GM21423 (cell line): ENCODE measurements around the gene SPTBN4.
"Not testable (repeated sequence)": the region's sequence is repeated elsewhere in the genome, so short reads cannot be mapped to it uniquely, and the experiment has no call there.

ENCODE experiments used
- ATAC-seq: cut with Tn5 transposase; IDR thresholded peaks from one replicate; pipeline ENCODE4 v1.9.1; 2021; ENCODE audit warnings: mild to moderate bottlenecking, moderate library complexity; ENCODE audit not compliant: unreplicated experiment

Gene SPTBN4

GRCh38 chr19:40464059-40465024 is 2.5 kb upstream of the SPTBN4 start:
- no peak for ATAC-seq

GRCh38 chr19:40465025-40465556 is 1.7 kb upstream of the SPTBN4 start:
- no peak for ATAC-seq

GRCh38 chr19:40465557-40466218 is 1.1 kb upstream of the SPTBN4 start, which contains the start of gene BLVRB:
TSS of gene BLVRB (minus strand) at chr19:40465745. CDS start at chr19:40465688, 57 bp downstream.
- ATAC-seq, result peak; percentile 77

GRCh38 chr19:40466219-40466984 is 399 bp upstream of the SPTBN4 start:
- no peak for ATAC-seq

- ATAC-seq, result no peak
Observed at GRCh38 chr19:40469011-40469410, 2.2 kb downstream of the SPTBN4 start.

- ATAC-seq, result no peak
Observed at GRCh38 chr19:40471111-40471510, 4.3 kb downstream of the SPTBN4 start.

GRCh38 chr19:40472516-40472915 is 5.7 kb downstream of the SPTBN4 start:
- no peak for ATAC-seq

GRCh38 chr19:40474737-40475136 is 7.9 kb downstream of the SPTBN4 start:
- no peak for ATAC-seq

- not testable (repeated sequence) for ATAC-seq
Observed at GRCh38 chr19:40475878-40476644, 9.3 kb downstream of the SPTBN4 start.

GRCh38 chr19:40486017-40486416 is 19.2 kb downstream of the SPTBN4 start:
- no peak for ATAC-seq

- ATAC-seq, result no peak
Observed at GRCh38 chr19:40489882-40490230, 23.1 kb downstream of the SPTBN4 start.

GRCh38 chr19:40492274-40492673 is 25.5 kb downstream of the SPTBN4 start:
- no peak for ATAC-seq

GRCh38 chr19:40493778-40494177 is 27.0 kb downstream of the SPTBN4 start:
- no peak for ATAC-seq

GRCh38 chr19:40494191-40494838 is 27.5 kb downstream of the SPTBN4 start:
- ATAC-seq, result no peak

- ATAC-seq, result no peak
Observed at GRCh38 chr19:40497214-40497613, 30.4 kb downstream of the SPTBN4 start.

- no peak for ATAC-seq
Observed at GRCh38 chr19:40499320-40499719, 32.5 kb downstream of the SPTBN4 start.

GRCh38 chr19:40500678-40501530 is 34.1 kb downstream of the SPTBN4 start:
- not testable (repeated sequence) for ATAC-seq

GRCh38 chr19:40501599-40501998 is 34.8 kb downstream of the SPTBN4 start:
- ATAC-seq, result no peak

- ATAC-seq, result no peak
Observed at GRCh38 chr19:40502081-40502480, 35.3 kb downstream of the SPTBN4 start.
